K562 (cell line): ENCODE data around the gene TMEM61. TPM values are rescaled to one million over a fixed set of nuclear protein-coding genes. Genes with fewer than 3 reads are reported as not detected.
"Not testable (repeated sequence)": the region's sequence is repeated elsewhere in the genome, so short reads cannot be mapped to it uniquely, and the experiment has no call there.

Experiments used
- ATAC-seq: fragments of 200-7000 bp; cut with Tn5 transposase; 3 replicates; pipeline ENCODE4 v1.9.1; 2020; ENCODE audit warnings: moderate library complexity
- BruUV-seq: library from RNA; stranded (reverse); fragments of 400-500 nt; replicated peaks from 2 replicates; lab custom pipeline; 2021; lab: Mats Ljungman, UMichigan
- CTCF ChIA-PET: fragments of 300-600 bp; formaldehyde crosslinking; extraction: SDS; loops from one replicate; lab custom pipeline; 2021; ENCODE audit warnings: low intra/inter-chr PET ratio; lab: Yijun Ruan, JAX
- POLR2A ChIA-PET: fragments of 300-600, 350-650 bp; sonication (Branson Sonifier 250); formaldehyde crosslinking; extraction: SDS; loops from one replicate; lab custom pipeline; 2021; ENCODE audit warnings: antibody characterized with exemption, inconsistent platforms; lab: Yijun Ruan, JAX
- DNase-seq, 4 experiments: peaks; one replicate each; pipeline versions ENCODE4 v3.0.0 to v3.0.0-alpha.2; 2011 to 2018; ENCODE audit warnings: low spot score in 3 of 4, mixed read lengths in 3 of 4; ENCODE audit errors: extremely low read depth in 1 of 4
- FAIRE-seq: peaks from 2 replicates; lab custom pipeline; 2011; peaks lifted over from hg19 to GRCh38; lab: Jason Lieb, UNC
- H2AFZ ChIP-seq: 2 replicates; pipeline ENCODE4 v1.6.0; 2011; ENCODE audit warnings: low read depth, low read length, control low read depth, inconsistent platforms
- H3K27ac ChIP-seq: fragments of 200-600 bp; 3 replicates; pipeline ENCODE4 v1.8.0; 2011; ENCODE audit warnings: low read depth, mild to moderate bottlenecking, control low read depth, inconsistent platforms, low read length, moderate library complexity, mixed read lengths; ENCODE audit errors: extremely low read depth
- H3K27me3 ChIP-seq, 2 experiments: fragments of 300-600 bp in 1 of 2; 2 replicates in 1 of 2; 3 replicates in 1 of 2; pipeline versions ENCODE4 v1.6.0 to v1.8.0; 2011; ENCODE audit warnings: inconsistent platforms in 2 of 2, low read length in 2 of 2, mild to moderate bottlenecking in 1 of 2, mixed read lengths in 1 of 2, moderate library complexity in 1 of 2; ENCODE audit not compliant: control insufficient read depth in 2 of 2, insufficient read depth in 2 of 2
- H3K36me3 ChIP-seq: fragments of 300-600 bp; 3 replicates; pipeline ENCODE4 v1.8.0; 2011; ENCODE audit warnings: mild to moderate bottlenecking, low read length, inconsistent platforms; ENCODE audit not compliant: control insufficient read depth, insufficient read depth
- H3K4me1 ChIP-seq, 2 experiments: fragments of 200-600 bp in 1 of 2; replicated peaks in 1 of 2; 2 replicates in 1 of 2; 3 replicates in 1 of 2; pipeline versions ENCODE4 v1.5.1 to v1.8.0; 2011; ENCODE audit warnings: inconsistent platforms in 2 of 2, low read length in 2 of 2, mild to moderate bottlenecking in 1 of 2, mixed read lengths in 1 of 2, moderate library complexity in 1 of 2; ENCODE audit not compliant: control insufficient read depth in 2 of 2, insufficient read depth in 2 of 2
- H3K4me2 ChIP-seq: 2 replicates; pipeline ENCODE4 v1.6.1; 2011; ENCODE audit warnings: low read length, control low read depth, inconsistent platforms, mixed read lengths; ENCODE audit not compliant: insufficient read depth
- H3K4me3 ChIP-seq: fragments of 200-600 bp; sonication (generic), shearing (Covaris generic); 2 replicates; pipeline ENCODE4 v1.5.1; 2016; ENCODE audit warnings: control low read depth, inconsistent platforms
- H3K79me2 ChIP-seq: fragments of 200-600 bp; 3 replicates; pipeline ENCODE4 v1.8.0; 2011; ENCODE audit warnings: low read length, inconsistent platforms; ENCODE audit not compliant: control insufficient read depth, insufficient read depth
- H3K9ac ChIP-seq, 2 experiments: 2 replicates each; pipeline versions ENCODE4 v1.6.0 to v1.6.1; 2011; ENCODE audit warnings: low read depth in 2 of 2, low read length in 2 of 2, control low read depth in 1 of 2, inconsistent platforms in 1 of 2, mild to moderate bottlenecking in 1 of 2, mixed read lengths in 1 of 2; ENCODE audit not compliant: insufficient read depth in 1 of 2
- H3K9me1 ChIP-seq: one replicate; pipeline ENCODE4 v1.6.0; 2011; ENCODE audit warnings: inconsistent platforms, mild to moderate bottlenecking, low read length, moderate library complexity; ENCODE audit not compliant: control insufficient read depth, insufficient read depth
- H3K9me3 ChIP-seq: replicated peaks from 2 replicates; pipeline ENCODE4 v1.5.1; 2011; ENCODE audit warnings: low read depth, low read length, inconsistent platforms; ENCODE audit not compliant: control insufficient read depth, insufficient read depth
- H4K20me1 ChIP-seq: replicated peaks from 2 replicates; pipeline ENCODE4 v1.6.1; 2011; ENCODE audit warnings: low read length, inconsistent platforms, mixed read lengths; ENCODE audit not compliant: control insufficient read depth, insufficient read depth
- CREM ChIP-seq: IDR thresholded peaks from 2 replicates; pipeline ENCODE4 v1.6.1; 2014; ENCODE audit warnings: antibody characterized with exemption, low read depth
- GATAD2B ChIP-seq: fragments of 450-650 bp; IDR thresholded peaks from 2 replicates; pipeline ENCODE4 v1.6.1; 2017; ENCODE audit warnings: mild to moderate bottlenecking, borderline replicate concordance
- PKNOX1 ChIP-seq: fragments of 450-650 bp; IDR thresholded peaks from 2 replicates; pipeline ENCODE4 v1.6.1; 2016
- ZNF436 ChIP-seq: fragments of 250-450, 450-650 bp; sonication (Bioruptor Pico); formaldehyde crosslinking; IDR thresholded peaks from 2 replicates; pipeline ENCODE4 v1.7.0; 2020; ENCODE audit warnings: mild to moderate bottlenecking
- WGBS: fragments of 100-300 bp; shearing (Covaris generic); methylation state at CpG from one replicate; pipeline ENCODE4 v1.1.6; 2016; ENCODE audit warnings: low coverage, mixed read lengths; ENCODE audit not compliant: insufficient coverage; ENCODE audit errors: missing lambda C conversion rate; 5-methylcytosine and 5-hydroxymethylcytosine counted together
- in situ Hi-C: fragments of 300-500 bp; cut with MboI; formaldehyde crosslinking; loops from 4 replicates; pipeline ENCODE4 v1.15.0; 2018; ENCODE audit warnings: inconsistent platforms, mixed read lengths
- intact Hi-C: fragments of 100-400 bp; cut with micrococcal nuclease; formaldehyde crosslinking; loops from 2 replicates; pipeline ENCODE4 v1.14.2; 2022
- polyA plus RNA-seq, 8 experiments: library from polyadenylated mRNA; depleted of rRNA in 4 of 8; stranded (reverse) in 5 of 8; unstranded in 3 of 8; fragments of >200 nt; fragmentation: Nextera tagmentation in 2 of 8; fragmentation: Illumina TruSeq in 1 of 8; extraction: Ambion mirVana in 2 of 8; extraction: Trizol in 1 of 8; gene quantifications; 2 replicates each; pipeline versions ENCODE4 v1.2.1 to v1.2.3, GENCODE V29; 2011 to 2014; ENCODE audit warnings: inconsistent platforms in 1 of 8, missing spikeins in 1 of 8
- total RNA-seq, 7 experiments: library from RNA; depleted of rRNA in 6 of 7; stranded (reverse); fragments of >200 nt in 6 of 7; fragmentation: Illumina TruSeq in 2 of 7; extraction: Trizol in 2 of 7; gene quantifications; 2 replicates each; pipeline versions ENCODE4 v1.2.1 to v1.2.3, GENCODE V29; 2011 to 2021; ENCODE audit warnings: low replicate concordance in 1 of 7

TMEM61 gene
- total and polyA plus RNA-seq, 9 of the 15 experiments (the other 6 are each of a cell fraction or from before 2014, with no cell fraction given), result not detected

- peak; percentile 35; the same call in 1 of the 2 replicates for TF ChIP-seq CREM
- TF ChIP-seq ZNF436, result peak; percentile 88
- TF ChIP-seq GATAD2B, result peak; percentile 48; the same call in 1 of the 2 replicates
Measured at GRCh38 chr1:55021942-55022546, 41.6 kb downstream of the TMEM61 start (continued).

GRCh38 chr1:55024163-55024562 lies 43.7 kb downstream of the TMEM61 start:
- DNase-seq, H3K79me2 ChIP-seq, H3K27me3 ChIP-seq, POLR2A ChIA-PET, H2AFZ ChIP-seq, H3K4me1 ChIP-seq, H3K27ac ChIP-seq, H3K36me3 ChIP-seq, intact Hi-C loops, CTCF ChIA-PET, in situ Hi-C loops, H3K9me3 ChIP-seq, ATAC-seq, H3K9me1 ChIP-seq, H3K9ac ChIP-seq, FAIRE-seq, H3K4me3 ChIP-seq, H4K20me1 ChIP-seq, H3K4me2 ChIP-seq, BruUV-seq: not testable (repeated sequence)
- peak; percentile 48 for TF ChIP-seq PKNOX1
- 0% methylated on average over 1 of the region's 10 CpGs for WGBS

GRCh38 chr1:55026682-55027081 lies 46.3 kb downstream of the TMEM61 start:
- H4K20me1 ChIP-seq, H3K9me3 ChIP-seq, H3K4me1 ChIP-seq, ATAC-seq, DNase-seq, H3K4me2 ChIP-seq, H3K27ac ChIP-seq, H3K9me1 ChIP-seq, intact Hi-C loops, H3K4me3 ChIP-seq, FAIRE-seq, H3K27me3 ChIP-seq, H3K79me2 ChIP-seq, CTCF ChIA-PET, H3K9ac ChIP-seq, H3K36me3 ChIP-seq, in situ Hi-C loops, BruUV-seq, H2AFZ ChIP-seq: not testable (repeated sequence)
- POLR2A ChIA-PET, result interaction anchor here (0.6 kb wide), 1 partner anchor 461 kb away, joined by 3 read pairs; no protein-coding TSS in a partner anchor
- 17% methylated on average over 1 of the region's 3 CpGs for WGBS
